Ishikawa (cell line): ENCODE measurements around the gene GPR161.

ENCODE experiments used
- CEBPB ChIP-seq: IDR thresholded peaks from 2 replicates; pipeline ENCODE4 v1.6.1; 2012
- CREB1 ChIP-seq: IDR thresholded peaks from 2 replicates; pipeline ENCODE4 v1.6.1; 2012; ENCODE audit warnings: low read depth
- EGR1 ChIP-seq: IDR thresholded peaks from 2 replicates; pipeline ENCODE4 v1.6.1; 2012
- EP300 ChIP-seq: IDR thresholded peaks from 2 replicates; pipeline ENCODE4 v1.6.1; 2012; ENCODE audit warnings: borderline replicate concordance
- FOXM1 ChIP-seq: IDR thresholded peaks from 2 replicates; pipeline ENCODE4 v1.6.1; 2012; ENCODE audit warnings: low read depth, borderline replicate concordance
- NFIC ChIP-seq: IDR thresholded peaks from 2 replicates; pipeline ENCODE4 v1.6.1; 2012
- RAD21 ChIP-seq: IDR thresholded peaks from 2 replicates; pipeline ENCODE4 v1.6.1; 2012; ENCODE audit warnings: low read depth
- TAF1 ChIP-seq: IDR thresholded peaks from 2 replicates; pipeline ENCODE4 v1.6.1; 2012; ENCODE audit warnings: low read depth, mild to moderate bottlenecking
- TCF12 ChIP-seq: IDR thresholded peaks from 2 replicates; pipeline ENCODE4 v1.6.1; 2012; ENCODE audit warnings: low read depth
- TEAD4 ChIP-seq: IDR thresholded peaks from 2 replicates; pipeline ENCODE4 v1.6.1; 2012
- YY1 ChIP-seq: IDR thresholded peaks from 2 replicates; pipeline ENCODE4 v1.6.1; 2012; ENCODE audit warnings: low read depth
- ZBTB7A ChIP-seq: IDR thresholded peaks from 2 replicates; pipeline ENCODE4 v1.6.1; 2012; ENCODE audit warnings: low read depth
- TF ChIP-seq, protein P1 (sequence below): IDR thresholded peaks from 2 replicates; pipeline ENCODE4 v1.6.1; 2012
- TF ChIP-seq, protein P2 (sequence below): IDR thresholded peaks from 2 replicates; pipeline ENCODE4 v1.6.1; 2012; ENCODE audit warnings: low read depth, mild to moderate bottlenecking
- TF ChIP-seq, protein P3 (sequence below): IDR thresholded peaks from 2 replicates; pipeline ENCODE4 v1.6.1; 2012

GPR161 gene

DNA sequence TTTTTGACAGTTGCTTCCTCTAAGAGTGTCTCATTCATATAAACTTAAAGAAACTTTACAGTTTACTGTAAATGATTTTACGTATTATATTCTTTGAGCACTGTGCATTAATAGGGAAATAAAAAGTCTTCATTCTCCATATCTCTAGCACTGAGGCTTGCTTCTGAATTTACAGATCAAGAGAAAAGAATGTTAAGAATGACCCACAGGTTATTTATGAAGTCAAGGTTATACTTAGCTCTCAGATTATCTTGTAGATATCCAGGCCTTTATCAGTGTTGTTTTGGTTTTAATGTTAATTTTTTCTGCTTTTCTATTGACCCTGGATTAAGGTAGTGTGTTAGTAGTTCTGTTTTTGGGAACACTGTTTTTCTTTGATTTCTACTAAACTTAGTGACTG, 91.4 kb downstream of the GPR161 start:
- TF ChIP-seq EGR1 (no peak), CREB1 (no peak), EP300 (no peak), CEBPB (no peak), NFIC (no peak), TCF12 (no peak), TEAD4 (no peak), YY1 (no peak), RAD21 (no peak), FOXM1 (no peak)
- TF ChIP-seq, protein P1, sequence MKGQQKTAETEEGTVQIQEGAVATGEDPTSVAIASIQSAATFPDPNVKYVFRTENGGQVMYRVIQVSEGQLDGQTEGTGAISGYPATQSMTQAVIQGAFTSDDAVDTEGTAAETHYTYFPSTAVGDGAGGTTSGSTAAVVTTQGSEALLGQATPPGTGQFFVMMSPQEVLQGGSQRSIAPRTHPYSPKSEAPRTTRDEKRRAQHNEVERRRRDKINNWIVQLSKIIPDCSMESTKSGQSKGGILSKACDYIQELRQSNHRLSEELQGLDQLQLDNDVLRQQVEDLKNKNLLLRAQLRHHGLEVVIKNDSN = no peak
- TF ChIP-seq, protein P2, sequence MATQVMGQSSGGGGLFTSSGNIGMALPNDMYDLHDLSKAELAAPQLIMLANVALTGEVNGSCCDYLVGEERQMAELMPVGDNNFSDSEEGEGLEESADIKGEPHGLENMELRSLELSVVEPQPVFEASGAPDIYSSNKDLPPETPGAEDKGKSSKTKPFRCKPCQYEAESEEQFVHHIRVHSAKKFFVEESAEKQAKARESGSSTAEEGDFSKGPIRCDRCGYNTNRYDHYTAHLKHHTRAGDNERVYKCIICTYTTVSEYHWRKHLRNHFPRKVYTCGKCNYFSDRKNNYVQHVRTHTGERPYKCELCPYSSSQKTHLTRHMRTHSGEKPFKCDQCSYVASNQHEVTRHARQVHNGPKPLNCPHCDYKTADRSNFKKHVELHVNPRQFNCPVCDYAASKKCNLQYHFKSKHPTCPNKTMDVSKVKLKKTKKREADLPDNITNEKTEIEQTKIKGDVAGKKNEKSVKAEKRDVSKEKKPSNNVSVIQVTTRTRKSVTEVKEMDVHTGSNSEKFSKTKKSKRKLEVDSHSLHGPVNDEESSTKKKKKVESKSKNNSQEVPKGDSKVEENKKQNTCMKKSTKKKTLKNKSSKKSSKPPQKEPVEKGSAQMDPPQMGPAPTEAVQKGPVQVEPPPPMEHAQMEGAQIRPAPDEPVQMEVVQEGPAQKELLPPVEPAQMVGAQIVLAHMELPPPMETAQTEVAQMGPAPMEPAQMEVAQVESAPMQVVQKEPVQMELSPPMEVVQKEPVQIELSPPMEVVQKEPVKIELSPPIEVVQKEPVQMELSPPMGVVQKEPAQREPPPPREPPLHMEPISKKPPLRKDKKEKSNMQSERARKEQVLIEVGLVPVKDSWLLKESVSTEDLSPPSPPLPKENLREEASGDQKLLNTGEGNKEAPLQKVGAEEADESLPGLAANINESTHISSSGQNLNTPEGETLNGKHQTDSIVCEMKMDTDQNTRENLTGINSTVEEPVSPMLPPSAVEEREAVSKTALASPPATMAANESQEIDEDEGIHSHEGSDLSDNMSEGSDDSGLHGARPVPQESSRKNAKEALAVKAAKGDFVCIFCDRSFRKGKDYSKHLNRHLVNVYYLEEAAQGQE = no peak

DNA sequence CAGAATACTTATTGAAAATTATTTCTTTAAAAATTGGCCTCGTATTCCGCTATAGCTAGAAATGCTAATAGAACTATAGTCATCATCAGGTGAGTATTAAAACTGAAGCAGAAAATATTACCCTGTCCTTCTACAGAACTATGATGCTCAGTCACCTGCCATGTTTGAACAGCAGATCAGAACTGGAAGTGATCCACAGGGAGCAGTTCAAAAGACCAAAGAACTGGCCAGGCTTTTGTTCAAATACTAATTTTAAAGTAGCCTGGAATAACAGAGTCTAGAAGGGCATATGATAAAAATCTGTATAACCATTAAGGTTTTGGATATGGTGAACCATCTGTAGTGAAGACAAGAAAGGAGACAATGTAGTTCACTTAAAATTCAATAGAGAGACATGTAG, 94.4 kb downstream of the GPR161 start:
- TF ChIP-seq TEAD4 = no peak
- TF ChIP-seq NFIC = no peak
- TF ChIP-seq TAF1 = no peak
- no peak for TF ChIP-seq RAD21
- TF ChIP-seq EP300 = no peak
- TF ChIP-seq, protein P2 = no peak
- TF ChIP-seq EGR1 = no peak
- TF ChIP-seq, protein P3, sequence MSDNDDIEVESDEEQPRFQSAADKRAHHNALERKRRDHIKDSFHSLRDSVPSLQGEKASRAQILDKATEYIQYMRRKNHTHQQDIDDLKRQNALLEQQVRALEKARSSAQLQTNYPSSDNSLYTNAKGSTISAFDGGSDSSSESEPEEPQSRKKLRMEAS = no peak

DNA sequence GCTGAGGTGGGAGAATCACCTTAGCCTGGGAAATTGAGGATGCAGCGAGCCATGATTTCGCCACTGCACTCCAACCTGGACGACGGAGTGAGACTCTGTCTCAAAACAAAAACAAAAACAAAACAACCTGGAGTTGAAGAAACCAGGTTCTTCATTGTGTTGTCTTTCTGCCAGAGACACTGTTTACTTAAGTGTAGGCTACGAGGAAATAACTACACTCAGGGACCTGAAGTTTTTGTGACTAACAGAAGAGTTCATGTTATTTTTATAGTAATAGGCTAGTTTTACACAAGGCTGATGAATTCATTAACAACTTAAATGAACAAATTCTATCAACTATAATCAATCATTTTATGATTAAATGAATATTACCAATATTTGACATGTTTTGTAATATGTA, 101.4 kb downstream of the GPR161 start:
- TF ChIP-seq, protein P3 = no peak
- TF ChIP-seq YY1 (no peak), CEBPB (no peak), TAF1 (no peak), TEAD4 (no peak), EGR1 (no peak), TCF12 (no peak), RAD21 (no peak), EP300 (no peak), CREB1 (no peak), ZBTB7A (no peak), NFIC (no peak), FOXM1 (no peak)
- TF ChIP-seq, protein P1 = no peak
- TF ChIP-seq, protein P2 = no peak

DNA sequence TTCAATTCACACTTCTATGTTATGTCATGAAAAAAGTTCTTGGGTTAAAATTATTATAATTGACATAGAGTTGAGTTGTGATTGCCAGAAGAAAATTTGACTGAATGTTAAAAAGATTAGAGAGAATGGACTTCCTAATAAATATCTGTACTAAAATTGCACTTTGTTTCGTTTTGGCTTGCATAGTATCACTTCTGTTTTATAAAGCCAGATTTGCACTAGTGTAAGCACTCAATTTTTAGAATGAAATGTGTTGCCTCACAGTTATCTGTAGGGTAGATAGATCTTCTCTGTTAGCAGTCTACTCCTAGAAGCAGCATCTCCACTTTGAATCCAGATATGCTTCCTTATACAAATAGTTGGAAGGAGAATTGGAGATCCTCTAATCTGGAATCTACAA, 104.7 kb downstream of the GPR161 start:
- TF ChIP-seq RAD21 (no peak), TCF12 (no peak)
- TF ChIP-seq, protein P1 = no peak

DNA sequence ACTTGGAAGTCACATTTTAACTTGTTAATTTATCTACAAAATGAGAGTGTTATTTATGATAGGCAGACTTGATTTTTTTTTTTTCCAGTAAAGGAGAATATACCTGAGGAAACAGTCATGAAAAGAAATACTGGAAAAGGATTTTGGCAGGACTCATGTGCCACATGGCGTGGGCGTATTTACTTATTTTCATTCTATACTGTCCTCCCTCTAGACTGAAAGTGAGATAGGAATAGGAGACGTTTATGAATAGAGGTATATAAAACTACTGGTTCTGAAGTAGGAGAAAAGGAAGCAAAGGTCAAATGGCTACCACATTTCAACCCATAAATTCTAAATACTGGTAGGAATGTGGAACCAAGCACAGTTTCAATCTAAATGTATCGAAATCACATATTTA, 105.1 kb downstream of the GPR161 start:
- TF ChIP-seq, protein P1 = no peak
- TF ChIP-seq, protein P2 = no peak
- no peak for TF ChIP-seq TCF12
- TF ChIP-seq, protein P3 = no peak
- TF ChIP-seq TAF1 = no peak
- no peak for TF ChIP-seq CEBPB
- TF ChIP-seq EGR1 = no peak
- no peak for TF ChIP-seq NFIC
- TF ChIP-seq FOXM1 = no peak
- TF ChIP-seq TEAD4 = no peak
- no peak for TF ChIP-seq ZBTB7A
- no peak for TF ChIP-seq YY1
- TF ChIP-seq CREB1 = no peak
